ENCODE measurements around the gene MAP1S.

MAP1S gene, protein sequence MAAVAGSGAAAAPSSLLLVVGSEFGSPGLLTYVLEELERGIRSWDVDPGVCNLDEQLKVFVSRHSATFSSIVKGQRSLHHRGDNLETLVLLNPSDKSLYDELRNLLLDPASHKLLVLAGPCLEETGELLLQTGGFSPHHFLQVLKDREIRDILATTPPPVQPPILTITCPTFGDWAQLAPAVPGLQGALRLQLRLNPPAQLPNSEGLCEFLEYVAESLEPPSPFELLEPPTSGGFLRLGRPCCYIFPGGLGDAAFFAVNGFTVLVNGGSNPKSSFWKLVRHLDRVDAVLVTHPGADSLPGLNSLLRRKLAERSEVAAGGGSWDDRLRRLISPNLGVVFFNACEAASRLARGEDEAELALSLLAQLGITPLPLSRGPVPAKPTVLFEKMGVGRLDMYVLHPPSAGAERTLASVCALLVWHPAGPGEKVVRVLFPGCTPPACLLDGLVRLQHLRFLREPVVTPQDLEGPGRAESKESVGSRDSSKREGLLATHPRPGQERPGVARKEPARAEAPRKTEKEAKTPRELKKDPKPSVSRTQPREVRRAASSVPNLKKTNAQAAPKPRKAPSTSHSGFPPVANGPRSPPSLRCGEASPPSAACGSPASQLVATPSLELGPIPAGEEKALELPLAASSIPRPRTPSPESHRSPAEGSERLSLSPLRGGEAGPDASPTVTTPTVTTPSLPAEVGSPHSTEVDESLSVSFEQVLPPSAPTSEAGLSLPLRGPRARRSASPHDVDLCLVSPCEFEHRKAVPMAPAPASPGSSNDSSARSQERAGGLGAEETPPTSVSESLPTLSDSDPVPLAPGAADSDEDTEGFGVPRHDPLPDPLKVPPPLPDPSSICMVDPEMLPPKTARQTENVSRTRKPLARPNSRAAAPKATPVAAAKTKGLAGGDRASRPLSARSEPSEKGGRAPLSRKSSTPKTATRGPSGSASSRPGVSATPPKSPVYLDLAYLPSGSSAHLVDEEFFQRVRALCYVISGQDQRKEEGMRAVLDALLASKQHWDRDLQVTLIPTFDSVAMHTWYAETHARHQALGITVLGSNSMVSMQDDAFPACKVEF

GRCh38 chr19:17718947-17719711 lies at the start of gene MAP1S:
Gene MAP1S (plus strand): TSS chr19:17719480. CDS start chr19:17719503, 23 bp downstream.
- Histone ChIP-seq H3K27me3 (ENCODE audit: control insufficient read depth in 1 of 2, insufficient read depth in 2 of 2, low read length in 2 of 2) (no peaks in the 10 kb centered on the region), H3K27ac (ENCODE audit: low read depth, low read length) (peak within 1 kb of the TSS; percentile 22), H3K9me3 (ENCODE audit: low read length) (no peaks in the 10 kb centered on the region), H3K9ac (ENCODE audit: low read length) (peak within 1 kb of the TSS; percentile 10), H3K36me3 (ENCODE audit: insufficient read depth, low read length) (peaks cover 8% of the 10 kb centered on the region), H3K4me3 (ENCODE audit: low read depth in 1 of 2, low read length in 2 of 2) (peak within 1 kb of the TSS; percentile 64 to 96), H3K4me1 (ENCODE audit: insufficient read depth, low read length) (peaks cover 31% of the 10 kb centered on the region)

DNA sequence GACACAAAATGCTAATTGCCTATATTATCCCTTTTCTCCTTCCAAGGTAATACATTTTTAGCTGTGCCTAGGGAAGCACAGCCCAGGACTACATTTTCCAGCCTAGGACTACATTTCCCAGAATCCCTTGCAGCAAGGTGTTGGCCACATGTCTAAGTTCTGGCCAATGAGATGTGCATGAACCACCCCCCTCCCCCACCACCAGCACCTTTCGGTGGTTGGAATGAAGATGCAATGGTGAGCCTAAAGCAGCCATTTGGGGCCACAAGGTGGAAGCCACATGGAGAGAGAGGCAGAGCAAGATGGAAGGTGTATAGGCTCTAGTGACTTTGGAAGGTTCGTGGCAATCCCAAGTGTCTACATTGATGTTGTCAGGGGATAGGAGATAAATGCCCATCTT lies 47.4 kb upstream of the MAP1S start:
- Histone ChIP-seq H3K36me3 (ENCODE audit: insufficient read depth, low read length) (no peaks in the 10 kb centered on the region), H3K9me3 (ENCODE audit: low read length) (no peaks in the 10 kb centered on the region), H3K4me3 (ENCODE audit: low read depth in 1 of 2, low read length in 2 of 2) (no peak overlapping the region), H3K9ac (ENCODE audit: low read length) (no peak overlapping the region), H3K27me3 (ENCODE audit: control insufficient read depth in 1 of 2, insufficient read depth in 2 of 2, low read length in 2 of 2) (no peaks in the 10 kb centered on the region), H3K4me1 (ENCODE audit: insufficient read depth, low read length) (no peaks in the 10 kb centered on the region), H3K27ac (ENCODE audit: low read depth, low read length) (no peak overlapping the region)

DNA sequence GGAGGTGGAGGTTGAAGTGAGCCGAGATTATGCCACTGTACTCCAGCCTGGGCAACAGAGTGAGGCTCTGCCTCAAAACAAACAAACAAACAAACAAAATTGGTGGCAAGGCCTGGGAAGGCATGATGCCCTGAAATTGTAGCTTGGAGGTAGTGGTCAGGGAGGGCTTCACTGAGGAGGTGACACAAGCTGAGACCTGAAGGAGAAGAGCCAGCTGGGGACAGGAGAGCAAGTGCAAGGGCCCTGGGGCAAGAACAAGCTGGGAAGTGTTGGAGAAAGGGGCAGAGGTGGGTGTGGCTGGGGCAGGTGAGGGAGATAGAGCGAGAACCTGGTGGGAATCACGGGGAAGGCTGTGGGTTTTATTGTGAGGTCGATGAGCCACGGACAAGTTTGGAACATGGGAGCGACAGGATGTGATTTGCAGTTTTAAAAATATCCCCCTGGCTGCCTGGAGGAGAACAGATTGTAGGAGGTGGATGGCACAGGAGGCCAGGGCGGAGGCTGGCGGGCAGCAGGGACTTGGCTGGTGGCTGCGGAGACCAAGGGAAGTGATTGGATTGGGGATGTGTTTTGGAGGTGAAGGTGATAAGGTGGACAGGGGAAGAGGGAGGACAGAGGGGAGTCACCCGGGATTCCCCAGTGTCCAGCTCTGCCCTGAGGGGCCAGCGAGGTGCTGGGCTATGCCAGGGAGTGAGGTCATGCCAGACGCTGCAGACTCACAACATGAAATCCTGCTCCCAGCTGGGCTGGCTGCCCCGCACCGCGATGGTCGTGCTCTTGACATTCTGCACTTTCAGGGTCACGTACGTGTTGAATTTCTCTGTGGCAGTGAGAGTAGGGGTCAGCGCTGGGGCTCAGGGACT lies 45.1 kb upstream of the MAP1S start:
- no peaks in the 10 kb centered on the region for H3K4me1 ChIP-seq (ENCODE audit: insufficient read depth, low read length)
- no peak overlapping the region for H3K9ac ChIP-seq (ENCODE audit: low read length)
- H3K27me3 ChIP-seq (ENCODE audit: control insufficient read depth in 1 of 2, insufficient read depth in 2 of 2, low read length in 2 of 2), result peaks cover 0 to 4% of the 10 kb centered on the region in 2 donors
- H3K27ac ChIP-seq (ENCODE audit: low read depth, low read length), result no peak overlapping the region
- H3K9me3 ChIP-seq (ENCODE audit: low read length), result no peaks in the 10 kb centered on the region
- no peaks in the 10 kb centered on the region for H3K36me3 ChIP-seq (ENCODE audit: insufficient read depth, low read length)
- H3K4me3 ChIP-seq (ENCODE audit: low read depth in 1 of 2, low read length in 2 of 2), result no peak overlapping the region

DNA sequence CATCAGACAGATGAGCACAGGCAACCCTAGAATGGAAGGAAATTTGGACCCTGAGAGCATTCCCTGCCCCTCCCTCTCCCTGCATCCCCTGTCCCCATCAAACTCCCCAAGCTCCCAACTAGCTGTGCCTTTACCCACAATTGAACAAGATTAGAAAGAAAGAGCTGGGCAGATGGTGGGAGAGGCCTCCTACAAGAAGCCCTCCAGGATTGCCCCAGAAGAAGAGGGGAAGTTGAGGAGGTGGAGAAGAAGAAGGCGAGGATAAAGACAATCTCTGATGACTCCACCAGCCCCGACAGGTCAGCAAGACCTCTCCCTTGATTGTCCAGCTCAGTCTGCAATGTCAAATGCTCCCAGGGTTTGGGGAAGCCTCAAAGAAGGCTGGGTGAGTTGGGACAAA lies 43.0 kb upstream of the MAP1S start:
- H3K4me3 ChIP-seq (ENCODE audit: low read depth in 1 of 2, low read length in 2 of 2), result no peak overlapping the region
- H3K27ac ChIP-seq (ENCODE audit: low read depth, low read length), result no peak overlapping the region
- H3K27me3 ChIP-seq (ENCODE audit: control insufficient read depth in 1 of 2, insufficient read depth in 2 of 2, low read length in 2 of 2), result peaks cover 4 to 22% of the 10 kb centered on the region in 2 donors
- H3K9me3 ChIP-seq (ENCODE audit: low read length), result no peaks in the 10 kb centered on the region
- H3K36me3 ChIP-seq (ENCODE audit: insufficient read depth, low read length), result no peaks in the 10 kb centered on the region
- no peak overlapping the region for H3K9ac ChIP-seq (ENCODE audit: low read length)
- H3K4me1 ChIP-seq (ENCODE audit: insufficient read depth, low read length), result no peaks in the 10 kb centered on the region

DNA sequence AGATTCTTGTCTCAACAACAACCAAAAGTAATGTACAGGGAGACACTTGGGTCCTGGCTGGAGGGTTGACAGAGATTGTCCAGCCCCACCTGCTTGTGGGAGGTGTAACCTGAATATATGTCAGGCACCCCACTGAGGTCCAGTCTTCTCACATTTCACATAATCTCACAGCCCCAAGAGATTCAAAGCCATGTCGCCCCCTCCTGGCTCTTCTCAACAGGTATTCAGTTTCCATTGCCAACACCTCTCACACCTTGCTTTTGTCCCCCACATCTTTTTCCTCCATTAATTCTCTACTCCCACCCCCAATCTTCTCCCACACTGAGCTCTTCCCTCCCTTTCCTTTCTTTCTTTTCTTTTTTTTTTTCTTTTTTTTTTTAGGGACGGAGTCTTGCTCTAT lies 42.3 kb upstream of the MAP1S start:
- H3K27ac ChIP-seq (ENCODE audit: low read depth, low read length), result no peak overlapping the region
- no peaks in the 10 kb centered on the region for H3K4me1 ChIP-seq (ENCODE audit: insufficient read depth, low read length)
- no peaks in the 10 kb centered on the region for H3K36me3 ChIP-seq (ENCODE audit: insufficient read depth, low read length)
- H3K9ac ChIP-seq (ENCODE audit: low read length), result no peak overlapping the region
- H3K9me3 ChIP-seq (ENCODE audit: low read length), result no peaks in the 10 kb centered on the region
- peaks cover 7 to 26% of the 10 kb centered on the region in 2 donors for H3K27me3 ChIP-seq (ENCODE audit: control insufficient read depth in 1 of 2, insufficient read depth in 2 of 2, low read length in 2 of 2)
- no peak overlapping the region for H3K4me3 ChIP-seq (ENCODE audit: low read depth in 1 of 2, low read length in 2 of 2)

DNA sequence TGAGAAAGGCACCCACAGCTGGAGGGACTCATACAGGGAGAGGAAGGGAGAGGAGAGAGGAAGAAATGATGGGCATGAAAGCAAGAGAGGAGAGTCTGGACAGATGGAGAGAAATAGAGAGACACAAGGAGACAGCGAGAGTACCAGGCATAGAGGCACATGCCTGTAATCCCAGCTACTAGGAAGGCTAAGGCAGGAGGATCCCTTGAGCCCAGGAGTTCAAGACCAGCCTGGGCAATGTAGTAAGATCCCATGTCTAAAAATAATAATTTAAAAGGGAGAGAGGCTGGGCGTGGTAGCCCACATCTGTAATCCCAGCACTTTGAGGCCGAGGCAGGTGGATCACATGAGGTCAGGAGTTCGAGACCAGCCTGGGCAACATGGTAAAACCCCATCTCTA lies 40.4 kb upstream of the MAP1S start:
- Histone ChIP-seq H3K4me3 (ENCODE audit: low read depth in 1 of 2, low read length in 2 of 2) (no peak overlapping the region), H3K9me3 (ENCODE audit: low read length) (no peaks in the 10 kb centered on the region), H3K27me3 (ENCODE audit: control insufficient read depth in 1 of 2, insufficient read depth in 2 of 2, low read length in 2 of 2) (peaks cover 7 to 37% of the 10 kb centered on the region in 2 donors), H3K36me3 (ENCODE audit: insufficient read depth, low read length) (no peaks in the 10 kb centered on the region), H3K27ac (ENCODE audit: low read depth, low read length) (no peak overlapping the region), H3K4me1 (ENCODE audit: insufficient read depth, low read length) (no peaks in the 10 kb centered on the region), H3K9ac (ENCODE audit: low read length) (no peak overlapping the region)

GRCh38 chr19:17679526-17680229 lies 39.6 kb upstream of the MAP1S start:
- no peak overlapping the region for H3K27ac ChIP-seq (ENCODE audit: low read depth, low read length)
- no peaks in the 10 kb centered on the region for H3K9me3 ChIP-seq (ENCODE audit: low read length)
- no peak overlapping the region for H3K9ac ChIP-seq (ENCODE audit: low read length)
- H3K4me3 ChIP-seq (ENCODE audit: low read depth in 1 of 2, low read length in 2 of 2), result no peak overlapping the region
- no peaks in the 10 kb centered on the region for H3K36me3 ChIP-seq (ENCODE audit: insufficient read depth, low read length)
- no peaks in the 10 kb centered on the region for H3K4me1 ChIP-seq (ENCODE audit: insufficient read depth, low read length)
- H3K27me3 ChIP-seq (ENCODE audit: control insufficient read depth in 1 of 2, insufficient read depth in 2 of 2, low read length in 2 of 2), result peaks cover 12 to 37% of the 10 kb centered on the region in 2 donors

GRCh38 chr19:17680230-17680722 lies 39.0 kb upstream of the MAP1S start:
- Histone ChIP-seq H3K27ac (ENCODE audit: low read depth, low read length) (no peak overlapping the region), H3K9ac (ENCODE audit: low read length) (no peak overlapping the region), H3K4me1 (ENCODE audit: insufficient read depth, low read length) (no peaks in the 10 kb centered on the region)

DNA sequence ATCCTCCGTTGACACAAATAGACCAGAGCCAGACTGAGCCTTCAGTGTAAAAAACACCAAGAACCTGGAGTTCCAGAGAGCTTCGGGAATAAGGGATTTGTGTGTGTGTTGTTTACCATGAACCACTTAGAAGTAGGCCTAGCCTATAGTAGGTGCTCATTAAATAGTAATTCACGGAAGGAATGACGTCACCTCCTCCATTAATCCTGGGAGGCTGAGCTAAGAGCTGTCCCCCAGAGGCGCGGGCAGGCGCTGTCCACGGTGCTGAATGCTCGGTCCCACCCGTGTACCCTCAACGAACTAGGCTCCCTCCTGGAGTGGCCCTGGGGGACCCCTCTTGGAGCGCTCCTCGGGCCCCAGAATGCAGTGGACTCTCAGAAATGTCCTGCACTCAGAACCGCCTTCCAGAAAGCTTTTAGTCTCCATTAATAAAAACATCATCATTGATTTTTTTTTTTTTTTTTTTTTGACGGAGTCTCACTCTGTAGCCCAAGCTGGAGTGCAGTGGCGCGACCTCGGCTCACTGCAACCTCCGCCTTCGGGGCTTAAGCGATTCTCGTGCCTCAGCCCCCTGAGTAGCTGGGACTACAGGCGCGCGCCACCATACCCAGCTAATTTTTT lies 37.7 kb upstream of the MAP1S start:
- H3K27ac ChIP-seq (ENCODE audit: low read depth, low read length), result no peak overlapping the region
- no peaks in the 10 kb centered on the region for H3K36me3 ChIP-seq (ENCODE audit: insufficient read depth, low read length)
- no peak overlapping the region for H3K4me3 ChIP-seq (ENCODE audit: low read depth in 1 of 2, low read length in 2 of 2)
- no peaks in the 10 kb centered on the region for H3K4me1 ChIP-seq (ENCODE audit: insufficient read depth, low read length)
- H3K9me3 ChIP-seq (ENCODE audit: low read length), result no peaks in the 10 kb centered on the region
- H3K9ac ChIP-seq (ENCODE audit: low read length), result no peak overlapping the region
- peaks cover 12 to 49% of the 10 kb centered on the region in 2 donors for H3K27me3 ChIP-seq (ENCODE audit: control insufficient read depth in 1 of 2, insufficient read depth in 2 of 2, low read length in 2 of 2)

More at GRCh38 chr19:17680230-17680722, 39.0 kb upstream of the MAP1S start:
- Histone ChIP-seq H3K9me3 (ENCODE audit: low read length) (no peaks in the 10 kb centered on the region), H3K27me3 (ENCODE audit: control insufficient read depth in 1 of 2, insufficient read depth in 2 of 2, low read length in 2 of 2) (peaks cover 12 to 37% of the 10 kb centered on the region in 2 donors), H3K4me3 (ENCODE audit: low read depth in 1 of 2, low read length in 2 of 2) (no peak overlapping the region), H3K36me3 (ENCODE audit: insufficient read depth, low read length) (no peaks in the 10 kb centered on the region)
